Osteoblast (primary cell): ENCODE measurements around the gene CYP2C8. TPM values are rescaled to one million over a fixed set of nuclear protein-coding genes. Genes with fewer than 3 reads are reported as not detected.
"Not testable (repeated sequence)": the region's sequence is repeated elsewhere in the genome, so short reads cannot be mapped to it uniquely, and the experiment has no call there.

Experiments used
- DNase-seq: peaks from one replicate; pipeline ENCODE4 v3.0.0; 2011; ENCODE audit warnings: low spot score, mixed read lengths; ENCODE audit not compliant: insufficient read length; ENCODE audit errors: missing footprints
- H2AFZ ChIP-seq: 2 replicates; pipeline ENCODE4 v1.6.0; 2011; ENCODE audit warnings: mild to moderate bottlenecking, low read length
- H3K27ac ChIP-seq: 2 replicates; pipeline ENCODE4 v1.5.1; 2011; ENCODE audit warnings: mild to moderate bottlenecking, low read depth, low read length, moderate library complexity
- H3K27me3 ChIP-seq: 2 replicates; pipeline ENCODE4 v1.6.0; 2012; ENCODE audit warnings: mild to moderate bottlenecking, control low read depth, inconsistent platforms, low read length, moderate library complexity; ENCODE audit not compliant: insufficient read depth
- H3K36me3 ChIP-seq: 2 replicates; pipeline ENCODE4 v1.5.1; 2011; ENCODE audit warnings: mild to moderate bottlenecking, low read length, control low read depth, moderate library complexity; ENCODE audit not compliant: insufficient read depth
- H3K4me1 ChIP-seq: 2 replicates; pipeline ENCODE4 v1.5.1; 2011; ENCODE audit warnings: mild to moderate bottlenecking, low read length, control low read depth, moderate library complexity; ENCODE audit not compliant: insufficient read depth
- H3K4me2 ChIP-seq: 2 replicates; pipeline ENCODE4 v1.6.0; 2011; ENCODE audit warnings: mild to moderate bottlenecking, low read length; ENCODE audit not compliant: insufficient read depth
- H3K4me3 ChIP-seq: fragments of 200-600 bp; sonication (generic); 3 replicates; pipeline ENCODE4 v1.5.1; 2012; ENCODE audit warnings: mild to moderate bottlenecking, low read length, inconsistent platforms; ENCODE audit not compliant: insufficient read depth
- H3K79me2 ChIP-seq: 2 replicates; pipeline ENCODE4 v1.6.0; 2012; ENCODE audit warnings: mild to moderate bottlenecking, low read length, control low read depth, inconsistent platforms; ENCODE audit not compliant: insufficient read depth
- H3K9me3 ChIP-seq: 2 replicates; pipeline ENCODE4 v1.5.1; 2011; ENCODE audit warnings: low read depth, low read length, control low read depth
- H4K20me1 ChIP-seq: 2 replicates; pipeline ENCODE4 v1.6.0; 2012; ENCODE audit warnings: mild to moderate bottlenecking, low read length, control low read depth; ENCODE audit not compliant: insufficient read depth
- total RNA-seq: library from RNA; depleted of rRNA; stranded (reverse); fragments of >200 nt; gene quantifications from 2 replicates; pipeline ENCODE4 v1.2.3, GENCODE V29; 2012
- TF ChIP-seq, protein P1 (sequence below): IDR thresholded peaks from 2 replicates; pipeline ENCODE4 v1.5.1; 2011; ENCODE audit warnings: mild to moderate bottlenecking, low read depth, low read length, moderate library complexity; ENCODE audit errors: extremely low read depth

Gene CYP2C8
- total RNA-seq, 1 donor = under 0.01 TPM

GRCh38 chr10:95096143-95096542 lies 26.8 kb upstream of the CYP2C8 start:
- no peak overlapping the region for H3K4me2 ChIP-seq
- H3K4me1 ChIP-seq = no peaks in the 10 kb centered on the region
- H3K79me2 ChIP-seq = no peaks in the 10 kb centered on the region
- H3K9me3 ChIP-seq = no peaks in the 10 kb centered on the region
- no peak overlapping the region for H2AFZ ChIP-seq
- no peak for DNase-seq
- H3K27me3 ChIP-seq = no peaks in the 10 kb centered on the region
- no peaks in the 10 kb centered on the region for H4K20me1 ChIP-seq
- H3K36me3 ChIP-seq = no peaks in the 10 kb centered on the region
- no peak overlapping the region for H3K4me3 ChIP-seq
- TF ChIP-seq, protein P1, sequence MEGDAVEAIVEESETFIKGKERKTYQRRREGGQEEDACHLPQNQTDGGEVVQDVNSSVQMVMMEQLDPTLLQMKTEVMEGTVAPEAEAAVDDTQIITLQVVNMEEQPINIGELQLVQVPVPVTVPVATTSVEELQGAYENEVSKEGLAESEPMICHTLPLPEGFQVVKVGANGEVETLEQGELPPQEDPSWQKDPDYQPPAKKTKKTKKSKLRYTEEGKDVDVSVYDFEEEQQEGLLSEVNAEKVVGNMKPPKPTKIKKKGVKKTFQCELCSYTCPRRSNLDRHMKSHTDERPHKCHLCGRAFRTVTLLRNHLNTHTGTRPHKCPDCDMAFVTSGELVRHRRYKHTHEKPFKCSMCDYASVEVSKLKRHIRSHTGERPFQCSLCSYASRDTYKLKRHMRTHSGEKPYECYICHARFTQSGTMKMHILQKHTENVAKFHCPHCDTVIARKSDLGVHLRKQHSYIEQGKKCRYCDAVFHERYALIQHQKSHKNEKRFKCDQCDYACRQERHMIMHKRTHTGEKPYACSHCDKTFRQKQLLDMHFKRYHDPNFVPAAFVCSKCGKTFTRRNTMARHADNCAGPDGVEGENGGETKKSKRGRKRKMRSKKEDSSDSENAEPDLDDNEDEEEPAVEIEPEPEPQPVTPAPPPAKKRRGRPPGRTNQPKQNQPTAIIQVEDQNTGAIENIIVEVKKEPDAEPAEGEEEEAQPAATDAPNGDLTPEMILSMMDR = no peak
- H3K27ac ChIP-seq = no peak overlapping the region

DNA sequence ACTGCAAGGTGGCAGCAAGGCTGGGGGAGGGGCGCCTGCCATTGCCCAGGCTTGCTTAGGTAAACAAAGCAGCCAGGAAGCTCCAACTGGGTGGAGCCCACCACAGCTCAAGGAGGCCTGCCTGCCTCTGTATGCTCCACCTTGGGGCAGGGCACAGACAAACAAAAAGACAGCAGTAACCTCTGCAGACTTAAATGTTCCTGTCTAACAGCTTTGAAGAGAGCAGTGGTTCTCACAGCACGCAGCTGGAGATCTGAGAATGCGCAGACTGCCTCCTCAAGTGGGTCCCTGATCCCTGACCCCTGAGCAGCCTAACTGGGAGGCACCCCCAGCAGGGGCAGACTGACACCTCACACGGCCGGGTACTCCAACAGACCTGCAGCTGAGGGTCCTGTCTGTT lies 10.3 kb upstream of the CYP2C8 start:
- not testable (repeated sequence) for H3K36me3 ChIP-seq, H4K20me1 ChIP-seq

DNA sequence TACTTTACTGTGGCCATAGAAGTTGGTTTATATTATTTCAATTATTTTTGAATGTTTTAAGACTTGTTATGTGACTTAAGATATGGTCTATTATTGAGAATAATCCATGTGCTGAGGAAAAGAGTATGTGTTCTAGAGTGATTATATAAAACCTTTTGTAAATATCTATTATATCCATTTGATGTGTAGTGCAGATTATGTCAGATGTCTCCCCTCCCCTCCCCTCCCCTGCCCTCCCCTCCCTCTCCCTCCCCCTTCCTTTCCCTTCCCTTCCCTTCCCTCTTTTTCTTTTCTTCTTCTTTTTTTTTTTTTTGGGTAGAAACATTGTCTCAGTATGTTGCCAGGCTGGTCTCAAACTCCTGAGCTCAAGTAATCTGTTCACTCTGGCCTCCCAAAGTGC lies 8.3 kb upstream of the CYP2C8 start:
- no peaks in the 10 kb centered on the region for H3K27me3 ChIP-seq
- no peak overlapping the region for H3K4me2 ChIP-seq
- TF ChIP-seq, protein P1 = no peak
- no peaks in the 10 kb centered on the region for H3K9me3 ChIP-seq
- no peaks in the 10 kb centered on the region for H4K20me1 ChIP-seq
- no peak overlapping the region for H3K27ac ChIP-seq
- no peak overlapping the region for H3K4me3 ChIP-seq
- no peaks in the 10 kb centered on the region for H3K4me1 ChIP-seq
- H3K79me2 ChIP-seq = no peaks in the 10 kb centered on the region
- H2AFZ ChIP-seq = no peak overlapping the region
- H3K36me3 ChIP-seq = no peaks in the 10 kb centered on the region
- DNase-seq = no peak

More for the DNA sequence above, 10.3 kb upstream of the CYP2C8 start:
- H3K4me2 ChIP-seq, H3K9me3 ChIP-seq, H3K79me2 ChIP-seq, H3K4me1 ChIP-seq, DNase-seq, H3K27me3 ChIP-seq, H3K4me3 ChIP-seq, H3K27ac ChIP-seq, H2AFZ ChIP-seq: not testable (repeated sequence)

GRCh38 chr10:95071107-95071660 lies 1.9 kb upstream of the CYP2C8 start:
- TF ChIP-seq, protein P1 = no peak

DNA sequence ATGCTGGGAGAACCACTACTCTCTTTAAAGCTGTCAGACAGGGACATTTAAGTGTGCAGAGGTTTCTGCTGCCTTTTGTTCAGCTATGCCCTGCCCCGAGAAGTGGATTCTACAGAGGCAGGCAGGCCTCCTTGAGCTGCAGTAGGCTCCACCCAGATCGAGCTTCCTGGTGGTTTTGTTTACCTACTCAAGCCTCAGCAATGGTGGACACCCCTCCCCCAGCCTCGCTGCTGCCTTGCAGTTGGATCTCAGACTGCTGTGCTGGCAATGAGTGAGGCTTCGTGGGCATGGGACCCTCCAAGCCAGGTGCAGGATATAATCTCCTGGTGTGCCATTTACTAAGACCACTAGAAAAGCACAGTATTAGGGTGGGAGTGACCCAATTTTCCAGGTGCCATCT lies 5.2 kb downstream of the CYP2C8 start:
- H3K27ac ChIP-seq, H3K79me2 ChIP-seq, H3K4me2 ChIP-seq, H4K20me1 ChIP-seq, H2AFZ ChIP-seq, H3K4me1 ChIP-seq, H3K4me3 ChIP-seq, H3K36me3 ChIP-seq, DNase-seq, H3K9me3 ChIP-seq, H3K27me3 ChIP-seq: not testable (repeated sequence)

More at GRCh38 chr10:95071107-95071660, 1.9 kb upstream of the CYP2C8 start:
- Histone ChIP-seq H3K27ac (no peak overlapping the region), H3K4me3 (no peak overlapping the region), H3K79me2 (no peaks in the 10 kb centered on the region), H3K36me3 (no peaks in the 10 kb centered on the region), H4K20me1 (no peaks in the 10 kb centered on the region), H3K4me2 (no peak overlapping the region), H3K27me3 (no peaks in the 10 kb centered on the region), H2AFZ (no peak overlapping the region), H3K4me1 (no peaks in the 10 kb centered on the region), H3K9me3 (no peaks in the 10 kb centered on the region)
- DNase-seq = no peak
